CD14-positive monocyte (primary cell): ENCODE results near the gene SCUBE1. TPM values are rescaled to one million over a fixed set of nuclear protein-coding genes. Genes with fewer than 3 reads are reported as not detected.
A peak's percentile ranks its signal among the peaks of the same experiment; 100 is the strongest.

Experiments used
- DNase-seq, 3 donors: peaks; one replicate each; pipeline ENCODE4 v3.0.0-alpha.2; 2011 to 2022
- H2AFZ ChIP-seq: 2 replicates; pipeline ENCODE4 v1.6.0; 2012; ENCODE audit warnings: mild to moderate bottlenecking, low read depth, low read length, inconsistent platforms; ENCODE audit not compliant: insufficient read depth, poor library complexity, severe bottlenecking
- H3K27ac ChIP-seq, 2 donors: 1 replicate in 1 of 2; 2 replicates in 1 of 2; pipeline ENCODE4 v1.5.1; 2012 to 2013; ENCODE audit warnings: low read length in 2 of 2, control low read depth in 1 of 2, inconsistent platforms in 1 of 2, low read depth in 1 of 2, mild to moderate bottlenecking in 1 of 2
- H3K27me3 ChIP-seq, 2 donors: one replicate each; pipeline versions ENCODE4 v1.6.0 to v1.6.1; 2011 to 2013; ENCODE audit warnings: low read length in 2 of 2; ENCODE audit not compliant: control insufficient read depth in 2 of 2, insufficient read depth in 2 of 2
- H3K36me3 ChIP-seq, 2 donors: replicated peaks in 1 of 2; 1 replicate in 1 of 2; 2 replicates in 1 of 2; pipeline versions ENCODE4 v1.5.1 to v1.6.1; 2012 to 2013; ENCODE audit warnings: low read length in 2 of 2, control low read depth in 1 of 2, inconsistent platforms in 1 of 2, mild to moderate bottlenecking in 1 of 2; ENCODE audit not compliant: insufficient read depth in 2 of 2, control insufficient read depth in 1 of 2
- H3K4me1 ChIP-seq, 2 donors: 1 replicate in 1 of 2; 2 replicates in 1 of 2; pipeline versions ENCODE4 v1.5.1 to v1.6.1; 2012 to 2013; ENCODE audit warnings: low read length in 2 of 2, control low read depth in 1 of 2, inconsistent platforms in 1 of 2, mild to moderate bottlenecking in 1 of 2, moderate library complexity in 1 of 2; ENCODE audit not compliant: insufficient read depth in 2 of 2, control insufficient read depth in 1 of 2
- H3K4me2 ChIP-seq: replicated peaks from 2 replicates; pipeline ENCODE3; 2012; ENCODE audit warnings: low read length, moderate library complexity, mild to moderate bottlenecking; ENCODE audit not compliant: poor library complexity, severe bottlenecking; ENCODE audit errors: extremely low read depth
- H3K4me3 ChIP-seq, 3 experiments: fragments of 200-600 bp in 1 of 3; sonication (generic) in 1 of 3; replicated peaks in 1 of 3; 1 replicate in 2 of 3; 2 replicates in 1 of 3; pipeline ENCODE4 v1.5.1; 2011 to 2013; ENCODE audit warnings: low read length in 3 of 3, mild to moderate bottlenecking in 3 of 3, control low read depth in 2 of 3, low read depth in 2 of 3, inconsistent platforms in 1 of 3, moderate library complexity in 1 of 3
- H3K79me2 ChIP-seq: 2 replicates; pipeline ENCODE4 v1.6.0; 2012; ENCODE audit warnings: mild to moderate bottlenecking, control low read depth, inconsistent platforms, low read length, moderate library complexity; ENCODE audit not compliant: insufficient read depth
- H3K9ac ChIP-seq: 2 replicates; pipeline ENCODE4 v1.6.0; 2017; ENCODE audit warnings: low read length, mild to moderate bottlenecking; ENCODE audit not compliant: insufficient read depth, poor library complexity, severe bottlenecking
- H3K9me3 ChIP-seq, 2 donors: replicated peaks in 1 of 2; 1 replicate in 1 of 2; 2 replicates in 1 of 2; pipeline versions ENCODE4 v1.5.1 to v1.6.1; 2012 to 2013; ENCODE audit warnings: low read length in 2 of 2, control low read depth in 1 of 2; ENCODE audit not compliant: control insufficient read depth in 1 of 2, insufficient read depth in 1 of 2
- H4K20me1 ChIP-seq: 2 replicates; pipeline ENCODE4 v1.6.0; 2012; ENCODE audit warnings: mild to moderate bottlenecking, low read length, control low read depth, moderate library complexity; ENCODE audit not compliant: insufficient read depth
- H3K27ac Mint-ChIP-seq, 7 donors: one replicate each; pipeline ENCODE4 v1.8.0; 2020; ENCODE audit warnings: mild to moderate bottlenecking in 7 of 7, mixed read lengths in 7 of 7, moderate library complexity in 6 of 7, inconsistent platforms in 2 of 7
- H3K27me3 Mint-ChIP-seq, 3 donors: one replicate each; pipeline ENCODE4 v1.8.0; 2021 to 2022; ENCODE audit warnings: low read depth in 3 of 3, mild to moderate bottlenecking in 3 of 3, mixed read lengths in 3 of 3, moderate library complexity in 3 of 3, inconsistent platforms in 1 of 3
- H3K36me3 Mint-ChIP-seq, 2 donors: one replicate each; pipeline ENCODE4 v1.8.0; 2020; ENCODE audit warnings: mixed read lengths in 2 of 2, inconsistent platforms in 1 of 2, mild to moderate bottlenecking in 1 of 2
- H3K4me1 Mint-ChIP-seq: one replicate; pipeline ENCODE4 v1.8.0; 2020; ENCODE audit warnings: mild to moderate bottlenecking, mixed read lengths
- H3K4me3 Mint-ChIP-seq, 2 donors: one replicate each; pipeline ENCODE4 v1.8.0; 2020; ENCODE audit warnings: mild to moderate bottlenecking in 2 of 2, mixed read lengths in 2 of 2, moderate library complexity in 1 of 2
- H3K9me3 Mint-ChIP-seq, 7 donors: one replicate each; pipeline ENCODE4 v1.8.0; 2020 to 2022; ENCODE audit warnings: mixed read lengths in 7 of 7, mild to moderate bottlenecking in 6 of 7, moderate library complexity in 6 of 7, inconsistent platforms in 2 of 7
- WGBS: methylation state at CpG from one replicate; pipeline ENCODE4 v1.1.5; 2013; ENCODE audit warnings: missing lambda C conversion rate; ENCODE audit not compliant: insufficient coverage; 5-methylcytosine and 5-hydroxymethylcytosine counted together
- intact Hi-C, 2 donors: fragments of 100-400 bp; cut with micrococcal nuclease; formaldehyde crosslinking; loops; one replicate each; pipeline versions ENCODE4 v1.15.0 to v1.15.1; 2023
- polyA plus RNA-seq, 3 donors: library from polyadenylated mRNA; depleted of rRNA in 1 of 3; unstranded in 2 of 3; stranded (reverse) in 1 of 3; fragments of 300-500 nt in 2 of 3; fragments of >200 nt in 1 of 3; fragmentation: Illumina TruSeq in 2 of 3; gene quantifications; 1 replicate in 2 of 3; 2 replicates in 1 of 3; pipeline ENCODE4 v1.2.3, GENCODE V29; 2012 to 2021
- TF ChIP-seq, protein P1 (sequence below): fragments of 200-600 bp; IDR thresholded peaks from one replicate; pipeline ENCODE4 v1.8.0; 2022; ENCODE audit warnings: antibody characterized with exemption, mild to moderate bottlenecking

Gene SCUBE1
- polyA plus RNA-seq, 3 donors, result 0.20 to 0.32 (median 0.26) TPM

DNA sequence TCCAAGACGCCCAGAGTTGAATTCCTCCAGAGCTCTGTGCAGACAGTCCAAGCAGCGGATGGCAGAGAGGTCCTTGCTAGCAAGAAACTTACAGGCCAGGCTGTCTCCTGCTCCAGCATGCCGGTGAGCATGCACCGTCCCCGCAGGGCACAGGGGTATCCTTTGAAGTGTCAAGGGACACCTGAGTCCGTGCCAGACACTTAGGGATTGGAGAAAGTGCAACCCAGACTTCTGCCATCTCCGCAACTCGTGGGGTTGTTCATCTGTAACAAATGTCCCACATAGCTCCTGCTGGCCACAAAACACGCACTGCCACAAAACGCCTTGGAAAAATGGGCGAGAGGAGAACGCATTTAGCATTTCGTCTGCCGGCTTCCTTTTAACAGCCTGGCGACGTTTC is 178.5 kb downstream of the SCUBE1 start:
- intact Hi-C loops, result no loop called here
- Histone ChIP-seq H3K4me2 (no peak overlapping the region), H4K20me1 (peaks cover 54% of the 10 kb centered on the region), H2AFZ (no peak overlapping the region), H3K9me3 (no peaks in the 10 kb centered on the region), H3K4me3 (no peak overlapping the region), H3K27me3 (no peaks in the 10 kb centered on the region), H3K27ac (no peak overlapping the region), H3K79me2 (peaks cover 16% of the 10 kb centered on the region), H3K36me3 (peaks cover 43 to 82% of the 10 kb centered on the region in 2 donors), H3K9ac (no peak overlapping the region), H3K4me1 (peaks cover 24 to 25% of the 10 kb centered on the region in 2 donors)
- 37% methylated on average over 14 of the region's 16 CpGs for WGBS
- Mint-ChIP-seq H3K36me3 (peaks cover 45 to 86% of the 10 kb centered on the region in 2 donors), H3K4me3 (no peak overlapping the region), H3K27me3 (peaks cover 0 to 2% (median 1%) of the 10 kb centered on the region in 3 donors), H3K27ac (peak overlapping the region in 1 of 7 donors; percentile 72), H3K4me1 (peaks cover 25% of the 10 kb centered on the region), H3K9me3 (peaks cover 0 to 2% (median 0%) of the 10 kb centered on the region in 7 donors)
- no peak for DNase-seq
- TF ChIP-seq, protein P1, sequence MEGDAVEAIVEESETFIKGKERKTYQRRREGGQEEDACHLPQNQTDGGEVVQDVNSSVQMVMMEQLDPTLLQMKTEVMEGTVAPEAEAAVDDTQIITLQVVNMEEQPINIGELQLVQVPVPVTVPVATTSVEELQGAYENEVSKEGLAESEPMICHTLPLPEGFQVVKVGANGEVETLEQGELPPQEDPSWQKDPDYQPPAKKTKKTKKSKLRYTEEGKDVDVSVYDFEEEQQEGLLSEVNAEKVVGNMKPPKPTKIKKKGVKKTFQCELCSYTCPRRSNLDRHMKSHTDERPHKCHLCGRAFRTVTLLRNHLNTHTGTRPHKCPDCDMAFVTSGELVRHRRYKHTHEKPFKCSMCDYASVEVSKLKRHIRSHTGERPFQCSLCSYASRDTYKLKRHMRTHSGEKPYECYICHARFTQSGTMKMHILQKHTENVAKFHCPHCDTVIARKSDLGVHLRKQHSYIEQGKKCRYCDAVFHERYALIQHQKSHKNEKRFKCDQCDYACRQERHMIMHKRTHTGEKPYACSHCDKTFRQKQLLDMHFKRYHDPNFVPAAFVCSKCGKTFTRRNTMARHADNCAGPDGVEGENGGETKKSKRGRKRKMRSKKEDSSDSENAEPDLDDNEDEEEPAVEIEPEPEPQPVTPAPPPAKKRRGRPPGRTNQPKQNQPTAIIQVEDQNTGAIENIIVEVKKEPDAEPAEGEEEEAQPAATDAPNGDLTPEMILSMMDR, result no peak

DNA sequence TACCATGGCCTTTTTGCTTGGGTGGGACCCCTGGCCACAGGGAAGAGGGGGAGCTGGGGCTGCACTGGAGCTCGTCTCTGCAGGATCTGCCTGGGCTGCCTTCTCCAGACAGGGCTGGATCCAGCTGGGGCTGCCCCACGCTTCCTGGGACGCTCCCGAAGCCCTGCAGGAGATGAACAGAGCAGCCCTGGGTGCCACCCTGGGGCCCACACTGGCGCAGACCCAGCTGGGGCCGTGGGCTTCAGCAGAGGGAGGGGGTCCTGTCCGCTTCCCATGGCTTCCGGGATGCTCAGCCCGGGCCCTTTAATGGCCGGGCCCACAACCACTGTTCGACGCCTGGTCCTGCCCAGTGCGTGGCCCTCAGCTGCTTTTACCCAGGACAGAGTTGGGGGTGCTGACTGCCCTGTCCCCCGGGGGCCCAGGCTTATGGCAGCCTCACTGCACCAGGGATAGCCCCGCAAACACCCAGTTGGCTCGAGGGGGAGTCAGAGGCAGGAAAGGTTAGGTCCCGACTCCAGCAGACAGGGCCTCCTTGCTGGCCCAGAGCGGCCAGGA is 179.9 kb downstream of the SCUBE1 start:
- H3K9me3 ChIP-seq, result no peaks in the 10 kb centered on the region
- intact Hi-C loops, result no loop called here
- Mint-ChIP-seq H3K4me1 (peaks cover 37% of the 10 kb centered on the region), H3K9me3 (peaks cover 0 to 2% (median 0%) of the 10 kb centered on the region in 7 donors), H3K4me3 (peak overlapping the region in 1 of 2 donors; percentile 54), H3K27me3 (peaks cover 0 to 3% (median 0%) of the 10 kb centered on the region in 3 donors), H3K36me3 (peaks cover 45 to 86% of the 10 kb centered on the region in 2 donors), H3K27ac (peak overlapping the region in 6 of 7 donors; percentile 35 to 89 (median 80))
- peaks cover 67% of the 10 kb centered on the region for H4K20me1 ChIP-seq
- 94% methylated on average over 16 of the region's 18 CpGs for WGBS
- peaks cover 37 to 38% of the 10 kb centered on the region in 2 donors for H3K4me1 ChIP-seq
- H2AFZ ChIP-seq, result no peak overlapping the region
- TF ChIP-seq, protein P1, result no peak
- no peak overlapping the region for H3K9ac ChIP-seq
- peaks cover 47 to 86% of the 10 kb centered on the region in 2 donors for H3K36me3 ChIP-seq
- no peak overlapping the region for H3K4me3 ChIP-seq
- no peak for DNase-seq
- peaks cover 29% of the 10 kb centered on the region for H3K79me2 ChIP-seq
- peak overlapping the region; percentile 52 to 62 for H3K27ac ChIP-seq
- H3K4me2 ChIP-seq, result no peak overlapping the region
- H3K27me3 ChIP-seq, result no peaks in the 10 kb centered on the region
